Mammary epithelial cell (primary cell): ENCODE data around the gene LGALS8.

ENCODE experiments used
- EZH2 ChIP-seq: IDR thresholded peaks from 2 replicates; pipeline ENCODE4 v1.6.1; 2012; ENCODE audit warnings: low read length, inconsistent platforms, borderline replicate concordance
- TF ChIP-seq, protein P1 (sequence below), 2 donors: IDR thresholded peaks in 1 of 2; conservative IDR thresholded peaks in 1 of 2; 2 replicates each; pipeline ENCODE4 v1.5.1; 2011 to 2012; ENCODE audit warnings: inconsistent platforms in 2 of 2, low read length in 2 of 2, mild to moderate bottlenecking in 2 of 2, control low read depth in 1 of 2, low read depth in 1 of 2; ENCODE audit not compliant: insufficient read depth in 1 of 2; ENCODE audit errors: extremely low read depth in 1 of 2

DNA sequence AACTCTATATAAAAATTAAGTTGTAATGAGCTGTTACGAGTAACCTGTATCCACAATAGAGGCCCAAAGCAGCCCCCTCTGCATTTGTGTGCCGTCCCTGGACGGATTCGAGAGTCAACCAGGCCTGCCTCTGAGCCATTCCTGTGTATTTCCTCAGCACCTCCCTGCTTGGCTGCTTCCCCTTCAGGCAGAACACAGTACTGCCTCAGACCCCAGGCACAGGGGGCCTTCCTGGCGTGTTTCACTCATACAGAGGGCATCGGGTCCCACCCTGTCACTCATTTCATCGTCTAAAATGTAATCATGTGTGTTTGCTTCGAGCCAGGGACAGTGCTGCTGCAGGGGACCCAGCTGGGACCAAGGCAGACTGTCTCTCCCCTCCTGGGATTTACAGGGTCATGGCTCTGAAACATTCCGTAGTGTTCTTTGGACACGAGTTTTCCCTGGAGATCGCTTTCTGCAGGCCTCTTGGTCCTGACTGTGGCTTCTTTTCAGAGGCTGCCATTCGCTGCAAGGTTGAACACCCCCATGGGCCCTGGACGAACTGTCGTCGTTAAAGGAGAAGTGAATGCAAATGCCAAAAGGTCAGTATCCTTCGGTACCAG is 19.4 kb downstream of the LGALS8 start:
- TF ChIP-seq, protein P1, sequence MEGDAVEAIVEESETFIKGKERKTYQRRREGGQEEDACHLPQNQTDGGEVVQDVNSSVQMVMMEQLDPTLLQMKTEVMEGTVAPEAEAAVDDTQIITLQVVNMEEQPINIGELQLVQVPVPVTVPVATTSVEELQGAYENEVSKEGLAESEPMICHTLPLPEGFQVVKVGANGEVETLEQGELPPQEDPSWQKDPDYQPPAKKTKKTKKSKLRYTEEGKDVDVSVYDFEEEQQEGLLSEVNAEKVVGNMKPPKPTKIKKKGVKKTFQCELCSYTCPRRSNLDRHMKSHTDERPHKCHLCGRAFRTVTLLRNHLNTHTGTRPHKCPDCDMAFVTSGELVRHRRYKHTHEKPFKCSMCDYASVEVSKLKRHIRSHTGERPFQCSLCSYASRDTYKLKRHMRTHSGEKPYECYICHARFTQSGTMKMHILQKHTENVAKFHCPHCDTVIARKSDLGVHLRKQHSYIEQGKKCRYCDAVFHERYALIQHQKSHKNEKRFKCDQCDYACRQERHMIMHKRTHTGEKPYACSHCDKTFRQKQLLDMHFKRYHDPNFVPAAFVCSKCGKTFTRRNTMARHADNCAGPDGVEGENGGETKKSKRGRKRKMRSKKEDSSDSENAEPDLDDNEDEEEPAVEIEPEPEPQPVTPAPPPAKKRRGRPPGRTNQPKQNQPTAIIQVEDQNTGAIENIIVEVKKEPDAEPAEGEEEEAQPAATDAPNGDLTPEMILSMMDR (conservative IDR thresholded peaks at IDR 0.05 in 1 of 2, IDR thresholded peaks at IDR 0.05 in 1 of 2; ENCODE audit: extremely low read depth in 1 of 2, insufficient read depth in 1 of 2, low read depth in 1 of 2, low read length in 2 of 2) = no peak
- no peak for TF ChIP-seq EZH2
